Measurements from ENCODE around the gene OMG.

OMG gene

GRCh38 chr17:31256936-31257335 lies 40.1 kb downstream of the OMG start:
- no peak for DNase-seq

GRCh38 chr17:31254654-31255053 lies 42.4 kb downstream of the OMG start:
- no peak for DNase-seq

GRCh38 chr17:31252741-31253140 lies 44.3 kb downstream of the OMG start:
- DNase-seq: no peak

- DNase-seq: no peak
These were observed 45.1 kb downstream of the OMG start for GRCh38 chr17:31251970-31252328.

- DNase-seq: no peak
These were observed 45.7 kb downstream of the OMG start for GRCh38 chr17:31251105-31251969.

GRCh38 chr17:31250229-31250628 lies 46.8 kb downstream of the OMG start:
- DNase-seq: no peak

- no peak for DNase-seq
These were observed 47.3 kb downstream of the OMG start for GRCh38 chr17:31249835-31250141.

- no peak for DNase-seq
These were observed 47.8 kb downstream of the OMG start for GRCh38 chr17:31248986-31249834.
